Midbrain (tissue), 1 donor: ENCODE data around the gene ADAMTSL1.

Experiments used
- DNase-seq: peaks from one replicate; lab custom pipeline; 2025; lab: John Stamatoyannopoulos, UW

The ADAMTSL1 gene

DNA sequence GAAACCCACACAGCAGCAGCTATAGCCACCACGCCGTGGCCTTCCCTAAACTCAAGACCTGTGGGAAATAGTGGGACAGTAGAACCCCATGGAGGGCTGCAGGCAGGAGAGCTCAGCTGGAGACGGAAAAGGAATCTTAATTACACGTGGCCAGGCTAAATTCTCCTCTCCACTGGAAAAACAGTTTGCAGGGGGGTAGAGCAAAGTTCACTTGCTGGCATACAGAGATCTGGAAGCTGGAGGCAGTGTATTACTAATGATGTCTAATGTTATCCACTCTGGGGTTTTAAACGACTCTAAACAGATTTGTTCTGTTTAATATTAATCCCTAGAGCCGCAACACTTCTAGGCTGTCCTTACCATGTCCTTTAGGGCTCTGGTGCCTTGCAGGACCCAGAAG, 302.0 kb downstream of the ADAMTSL1 start:
- no peak for DNase-seq

DNA sequence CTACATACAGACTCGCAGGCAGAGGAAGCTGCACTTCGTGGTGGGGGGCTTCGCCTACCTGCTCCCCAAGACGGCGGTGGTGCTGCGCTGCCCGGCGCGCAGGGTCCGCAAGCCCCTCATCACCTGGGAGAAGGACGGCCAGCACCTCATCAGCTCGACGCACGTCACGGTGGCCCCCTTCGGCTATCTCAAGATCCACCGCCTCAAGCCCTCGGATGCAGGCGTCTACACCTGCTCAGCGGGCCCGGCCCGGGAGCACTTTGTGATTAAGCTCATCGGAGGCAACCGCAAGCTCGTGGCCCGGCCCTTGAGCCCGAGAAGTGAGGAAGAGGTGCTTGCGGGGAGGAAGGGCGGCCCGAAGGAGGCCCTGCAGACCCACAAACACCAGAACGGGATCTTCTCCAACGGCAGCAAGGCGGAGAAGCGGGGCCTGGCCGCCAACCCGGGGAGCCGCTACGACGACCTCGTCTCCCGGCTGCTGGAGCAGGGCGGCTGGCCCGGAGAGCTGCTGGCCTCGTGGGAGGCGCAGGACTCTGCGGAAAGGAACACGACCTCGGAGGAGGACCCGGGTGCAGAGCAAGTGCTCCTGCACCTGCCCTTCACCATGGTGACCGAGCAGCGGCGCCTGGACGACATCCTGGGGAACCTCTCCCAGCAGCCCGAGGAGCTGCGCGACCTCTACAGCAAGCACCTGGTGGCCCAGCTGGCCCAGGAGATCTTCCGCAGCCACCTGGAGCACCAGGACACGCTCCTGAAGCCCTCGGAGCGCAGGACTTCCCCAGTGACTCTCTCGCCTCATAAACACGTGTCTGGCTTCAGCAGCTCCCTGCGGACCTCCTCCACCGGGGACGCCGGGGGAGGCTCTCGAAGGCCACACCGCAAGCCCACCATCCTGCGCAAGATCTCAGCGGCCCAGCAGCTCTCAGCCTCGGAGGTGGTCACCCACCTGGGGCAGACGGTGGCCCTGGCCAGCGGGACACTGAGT, 303.2 kb downstream of the ADAMTSL1 start:
- no peak for DNase-seq

- no peak for DNase-seq
These were observed 304.2 kb downstream of the ADAMTSL1 start for GRCh38 chr9:18778147-18778546.

- no peak for DNase-seq
These were observed 304.9 kb downstream of the ADAMTSL1 start for GRCh38 chr9:18778846-18779245.

DNA sequence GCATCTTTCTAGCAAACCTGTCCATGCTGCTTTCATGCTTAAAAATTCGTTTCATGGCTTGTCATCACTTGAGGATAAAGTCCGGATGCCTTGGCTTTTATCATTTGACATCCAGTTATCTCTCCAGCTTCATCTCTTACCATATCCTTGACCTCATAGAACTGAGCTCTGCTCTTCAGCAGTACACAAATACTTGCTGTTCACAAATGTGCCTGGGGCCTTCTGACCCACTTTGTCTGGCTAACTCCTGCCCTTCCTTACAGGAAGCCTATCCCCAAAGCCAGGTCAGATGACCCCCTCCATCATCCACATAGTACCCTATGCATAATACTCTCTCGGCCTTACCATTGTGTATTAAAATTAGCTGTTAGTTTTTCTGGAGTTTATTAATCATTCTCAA, 310.0 kb downstream of the ADAMTSL1 start:
- no peak for DNase-seq

DNA sequence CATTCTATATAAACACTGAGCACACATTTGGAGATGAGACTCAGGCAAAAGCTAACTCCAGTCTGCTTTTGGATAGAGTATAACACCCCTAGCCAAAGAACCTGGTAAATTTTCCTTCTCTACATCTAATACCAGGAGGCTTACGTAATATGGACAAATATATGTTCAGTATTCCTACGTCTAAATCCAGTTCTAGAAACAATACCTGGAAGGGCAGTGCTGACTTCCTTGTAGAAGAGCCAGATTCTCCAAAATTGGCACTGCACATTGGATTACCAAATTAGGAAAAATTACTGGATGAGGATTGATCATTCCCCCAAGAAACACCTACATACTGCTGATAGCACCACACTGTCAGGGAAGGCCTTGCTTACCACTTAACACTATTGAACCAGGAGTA, 311.7 kb downstream of the ADAMTSL1 start:
- DNase-seq: no peak

- DNase-seq: no peak
These were observed 312.2 kb downstream of the ADAMTSL1 start for GRCh38 chr9:18786196-18786595.

DNA sequence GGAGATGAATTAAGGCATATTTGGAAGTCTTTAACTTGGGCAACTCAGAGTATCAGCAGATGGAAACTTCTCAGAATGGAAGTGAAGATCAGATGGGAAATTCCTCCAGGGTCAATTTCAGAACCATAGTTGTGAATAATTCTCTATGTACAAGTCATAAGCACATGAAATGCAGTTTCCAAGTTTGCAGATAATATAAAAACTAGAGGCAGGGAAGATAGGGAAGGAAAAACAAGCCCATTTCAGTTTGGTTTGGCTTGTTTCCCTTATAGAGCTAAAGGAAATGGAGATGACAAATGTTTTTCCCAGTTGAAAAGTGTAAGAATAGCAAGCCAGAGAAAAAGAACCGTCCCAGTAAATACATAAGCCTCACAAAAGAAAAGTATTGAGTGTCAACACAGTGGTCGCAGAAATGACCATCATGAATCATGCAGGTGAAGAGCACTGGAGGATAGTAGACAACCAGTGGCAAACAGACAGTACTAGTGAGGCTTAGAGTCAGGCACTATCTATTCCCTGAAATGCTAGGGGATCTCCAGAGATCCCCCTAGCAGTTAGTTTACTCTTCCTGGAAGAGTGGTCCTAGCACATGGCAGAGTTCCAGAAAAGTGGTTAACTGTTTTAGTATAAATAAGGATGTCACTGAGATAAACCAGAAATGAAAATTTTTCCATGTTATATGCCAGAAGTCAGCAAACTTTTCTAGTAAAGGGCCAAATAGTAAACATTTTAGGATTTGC, 313.1 kb downstream of the ADAMTSL1 start:
- DNase-seq: no peak

GRCh38 chr9:18788256-18788655, 314.3 kb downstream of the ADAMTSL1 start:
- no peak for DNase-seq

GRCh38 chr9:18791074-18791473, 317.1 kb downstream of the ADAMTSL1 start:
- no peak for DNase-seq

DNA sequence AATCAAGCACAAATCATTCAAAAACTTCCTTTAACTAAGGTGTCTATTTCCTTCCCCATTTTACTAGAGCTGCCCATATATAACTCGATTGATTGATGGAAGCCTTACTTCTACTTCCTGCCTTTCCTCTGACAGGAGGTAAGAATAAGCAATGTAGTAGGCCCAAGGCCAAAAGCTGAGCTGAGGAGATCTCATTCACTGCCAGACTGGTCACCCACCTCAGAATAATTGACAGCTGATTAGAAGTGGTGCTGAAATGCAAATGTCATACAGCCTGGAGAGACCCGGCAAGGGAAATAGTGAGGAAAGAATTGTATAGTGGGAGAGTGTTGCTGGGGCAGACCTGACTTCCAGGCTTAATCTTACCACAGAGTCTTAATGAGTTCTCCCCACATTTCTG, 319.2 kb downstream of the ADAMTSL1 start:
- DNase-seq: no peak

DNA sequence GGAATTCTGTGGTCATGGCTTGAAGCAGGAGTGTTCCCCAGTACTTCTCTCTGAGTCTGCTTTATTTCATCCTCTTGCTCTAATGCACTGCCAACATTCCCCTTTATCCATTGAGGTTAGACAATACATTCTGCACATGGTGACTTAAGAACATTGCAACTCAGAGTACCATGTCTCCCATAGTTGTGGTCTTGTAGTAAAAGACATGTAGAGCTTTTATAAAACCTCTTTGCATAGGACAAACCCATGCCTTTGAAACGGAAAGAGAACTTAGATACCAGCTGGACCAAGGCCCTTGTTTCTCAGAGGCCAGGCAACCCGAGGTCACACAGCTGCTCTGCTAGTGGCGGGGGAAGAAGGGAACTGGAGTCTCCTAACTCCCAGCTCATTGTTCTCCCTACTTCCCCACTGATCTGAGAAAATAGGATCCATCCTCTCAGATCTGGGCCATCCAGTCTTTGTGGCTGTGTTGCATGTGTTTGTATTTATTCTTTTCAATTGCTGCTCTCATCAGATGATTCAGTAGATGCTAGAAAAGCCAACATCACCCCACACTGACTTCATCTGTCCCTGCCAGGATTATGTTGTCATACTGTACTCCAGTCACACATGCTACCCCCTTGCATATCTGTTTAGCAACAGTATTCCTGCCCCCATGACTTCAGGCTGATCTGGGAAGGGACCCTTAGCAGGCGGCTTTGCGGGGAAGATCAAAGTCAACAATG, 322.2 kb downstream of the ADAMTSL1 start:
- DNase-seq: peak; percentile 12

DNA sequence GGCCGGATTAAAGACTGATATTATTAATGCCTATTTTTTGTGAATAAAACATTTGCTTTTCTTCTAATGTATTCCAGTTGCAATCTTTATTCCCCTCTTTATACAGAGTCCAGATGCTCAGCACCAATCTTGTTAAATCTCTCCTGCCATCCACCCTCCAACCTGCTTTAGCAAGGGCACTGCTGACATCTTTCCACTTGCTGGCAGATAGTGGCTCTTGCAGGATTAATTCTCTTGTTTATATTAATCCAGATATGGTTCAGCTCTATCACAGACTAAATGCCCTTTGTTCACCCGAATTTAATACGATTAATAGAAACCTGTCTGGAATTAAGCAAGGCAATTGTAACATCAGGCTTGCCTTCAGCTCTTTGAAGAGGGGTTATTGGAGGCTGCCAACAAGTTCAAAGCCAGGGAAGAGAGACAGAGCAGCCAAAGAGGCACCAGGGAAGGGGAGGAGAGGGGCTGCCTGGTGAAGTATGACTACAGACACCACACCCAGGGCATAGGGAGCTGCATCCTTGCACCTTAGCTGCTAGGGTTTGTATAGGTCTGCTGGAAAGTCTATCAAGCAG, 322.8 kb downstream of the ADAMTSL1 start:
- DNase-seq: no peak

DNA sequence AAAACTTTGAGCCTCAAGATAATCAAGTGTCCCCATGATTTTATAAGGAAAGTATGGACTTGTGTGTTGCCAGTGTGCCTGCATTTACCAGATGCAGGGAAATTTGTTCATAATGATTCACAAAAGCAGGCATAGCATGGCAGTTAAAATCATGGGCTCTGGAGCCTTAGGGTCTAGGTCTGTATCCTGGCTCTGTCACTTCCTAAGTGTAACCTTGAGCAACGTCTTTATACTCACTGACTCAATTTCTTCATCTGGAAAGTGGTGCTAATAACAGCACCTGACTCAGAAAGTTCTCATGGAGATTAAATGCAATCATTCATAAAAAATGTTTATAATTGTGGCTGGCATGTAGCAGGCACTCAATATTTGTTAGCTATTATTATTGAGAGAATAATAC, 324.2 kb downstream of the ADAMTSL1 start:
- DNase-seq: no peak

DNA sequence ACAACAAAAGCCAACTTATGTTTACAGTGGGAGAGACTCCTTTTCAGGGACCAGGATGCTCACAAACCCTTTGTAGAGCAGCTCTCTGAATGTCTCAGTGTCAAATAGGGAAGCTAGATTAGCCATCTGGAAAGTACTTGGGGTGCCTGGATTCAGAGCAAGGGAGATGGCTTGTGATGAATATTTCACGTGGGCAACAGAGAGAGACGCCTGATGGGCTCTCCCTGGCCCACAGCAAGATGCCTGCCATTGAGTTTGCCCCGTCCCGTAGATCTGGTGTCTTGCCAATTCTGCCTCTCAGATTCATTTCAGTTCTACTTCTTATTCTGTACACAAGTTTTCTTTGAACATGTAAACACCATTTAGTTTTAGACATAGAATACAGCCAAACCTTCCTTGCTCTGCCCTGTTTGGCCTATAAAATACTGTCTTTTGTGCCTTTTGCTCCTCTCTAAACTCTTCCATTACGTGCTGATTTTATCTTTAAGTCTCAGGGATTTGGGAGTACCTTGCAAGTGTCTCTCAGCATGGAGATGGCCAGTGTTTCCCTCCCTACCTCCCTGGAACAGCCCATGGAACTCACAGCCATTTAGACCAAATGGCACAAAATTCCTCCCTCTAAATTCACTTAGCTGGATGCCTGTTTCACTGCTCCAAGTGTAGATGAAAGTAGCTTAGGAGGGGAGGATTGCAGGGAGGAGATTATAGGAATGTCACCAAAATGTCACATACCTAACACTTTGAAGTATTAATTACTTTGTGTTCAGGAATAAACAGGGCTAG, 324.7 kb downstream of the ADAMTSL1 start:
- no peak for DNase-seq

DNA sequence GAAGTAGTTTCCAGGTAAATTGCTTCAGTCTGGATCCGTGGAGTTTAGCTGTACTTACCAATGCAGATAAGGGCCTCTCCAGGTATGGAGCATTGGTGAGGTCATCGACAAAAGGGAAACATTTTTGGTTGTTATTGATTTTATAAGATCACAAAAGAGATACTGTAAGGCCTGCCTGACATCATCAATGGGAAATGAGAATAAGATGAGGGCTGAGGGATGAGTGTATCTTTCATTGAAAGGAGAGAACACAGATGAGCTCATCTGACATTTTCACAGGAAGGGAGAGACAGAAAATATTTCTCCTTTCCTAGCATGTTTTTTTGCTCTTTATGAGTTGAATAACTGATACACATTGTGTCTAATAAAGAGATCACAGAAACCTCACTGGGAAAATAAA, 325.5 kb downstream of the ADAMTSL1 start:
- DNase-seq: no peak

DNA sequence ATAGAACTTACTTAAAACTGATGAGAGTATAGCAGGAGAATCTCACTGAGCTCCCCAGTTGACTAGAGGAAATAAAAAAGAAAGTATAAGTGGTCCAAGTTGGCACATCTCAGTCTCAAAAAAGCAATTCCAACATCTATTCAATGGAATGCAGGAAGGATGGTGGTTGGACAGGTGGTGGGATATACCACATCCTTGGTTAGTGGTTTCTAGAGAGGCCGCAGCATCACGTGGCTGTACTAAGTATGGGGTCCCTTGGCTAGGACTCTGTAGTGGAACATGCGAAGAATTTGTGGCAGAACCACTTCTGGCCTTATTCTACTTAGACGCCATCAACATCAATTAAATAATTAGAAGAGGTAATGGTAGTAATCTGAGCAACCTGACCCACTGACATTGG, 326.6 kb downstream of the ADAMTSL1 start:
- no peak for DNase-seq

DNA sequence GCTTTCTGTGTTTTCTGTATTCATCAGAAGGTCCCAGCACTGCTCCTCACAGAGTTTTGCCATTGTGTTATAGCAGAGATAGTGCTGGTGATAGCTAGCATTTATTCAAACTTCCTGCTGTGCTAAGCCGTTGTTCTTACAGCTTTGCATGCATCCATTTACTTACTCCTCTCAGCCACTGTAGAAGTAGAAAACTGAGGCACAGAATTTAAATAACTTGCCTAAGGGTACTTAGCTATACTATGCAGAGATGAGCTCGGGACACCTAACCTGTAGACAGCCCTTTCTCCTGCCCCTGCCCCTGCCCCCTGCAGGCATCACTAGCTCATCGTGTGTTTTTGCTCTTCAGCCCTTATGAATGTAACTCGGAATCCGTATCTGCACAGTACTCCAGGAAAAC, 331.4 kb downstream of the ADAMTSL1 start:
- DNase-seq: no peak

GRCh38 chr9:18806232-18807080, 332.5 kb downstream of the ADAMTSL1 start:
- DNase-seq: no peak

GRCh38 chr9:18810581-18810980, 336.6 kb downstream of the ADAMTSL1 start:
- DNase-seq: no peak
